ENCODE measurements around the gene ITPRIPL2.

Gene ITPRIPL2

GRCh38 chr16:19133600-19133999 lies 19.8 kb downstream of the ITPRIPL2 start:
- H3K4me1 ChIP-seq (ENCODE audit: control insufficient read depth, low read depth, low read length), result peaks cover 22% of the 10 kb centered on the region
- H3K27me3 ChIP-seq (ENCODE audit: insufficient read depth, low read length, poor library complexity), result no peaks in the 10 kb centered on the region

GRCh38 chr16:19135201-19135842 lies 21.6 kb downstream of the ITPRIPL2 start:
- Histone ChIP-seq H3K27me3 (ENCODE audit: insufficient read depth, low read length, poor library complexity) (no peaks in the 10 kb centered on the region), H3K4me3 (ENCODE audit: low read length) (no peak overlapping the region), H2BK120ac (ENCODE audit: low read depth, low read length) (no peak overlapping the region), H3K79me2 (ENCODE audit: control insufficient read depth, insufficient read depth, low read length) (no peaks in the 10 kb centered on the region), H3K4me2 (ENCODE audit: low read length) (no peak overlapping the region), H2BK5ac (ENCODE audit: low read length) (no peak overlapping the region), H3K18ac (ENCODE audit: low read length) (peak overlapping the region; percentile 16), H3K27ac (ENCODE audit: low read depth, low read length) (peak overlapping the region; percentile 25), H3K23ac (ENCODE audit: low read length) (no peak overlapping the region), H3K36me3 (ENCODE audit: control insufficient read depth, insufficient read depth, low read length) (no peaks in the 10 kb centered on the region), H3K4ac (ENCODE audit: low read depth, low read length) (peak overlapping the region; percentile 20), H3K56ac (ENCODE audit: low read length) (no peak overlapping the region), H3K4me1 (ENCODE audit: control insufficient read depth, low read depth, low read length) (peaks cover 19% of the 10 kb centered on the region), H3K79me1 (ENCODE audit: low read length) (no peaks in the 10 kb centered on the region), H3K9ac (ENCODE audit: low read length) (no peak overlapping the region), H2AK5ac (ENCODE audit: low read length) (no peak overlapping the region), H4K8ac (ENCODE audit: low read depth, low read length) (no peak overlapping the region), H2BK15ac (replicated peaks; ENCODE audit: low read depth) (no peak overlapping the region), H4K5ac (ENCODE audit: low read length) (no peak overlapping the region)
- peak; percentile 64 for DNase-seq
- WGBS (ENCODE audit: extremely low coverage, insufficient coverage, low lambda C conversion rate), result no CpG with 5 or more reads among the region's 10 CpGs

More at GRCh38 chr16:19133600-19133999, 19.8 kb downstream of the ITPRIPL2 start:
- H3K36me3 ChIP-seq (ENCODE audit: control insufficient read depth, insufficient read depth, low read length), result no peaks in the 10 kb centered on the region
- H3K4me2 ChIP-seq (ENCODE audit: low read length), result no peak overlapping the region
- no peak overlapping the region for H2BK5ac ChIP-seq (ENCODE audit: low read length)
- H4K8ac ChIP-seq (ENCODE audit: low read depth, low read length), result no peak overlapping the region
- H3K79me2 ChIP-seq (ENCODE audit: control insufficient read depth, insufficient read depth, low read length), result no peaks in the 10 kb centered on the region
- no peak overlapping the region for H3K23ac ChIP-seq (ENCODE audit: low read length)
- H3K4me3 ChIP-seq (ENCODE audit: low read length), result no peak overlapping the region
- H3K18ac ChIP-seq (ENCODE audit: low read length), result no peak overlapping the region
- DNase-seq, result no peak
- no peak overlapping the region for H2BK15ac ChIP-seq (replicated peaks; ENCODE audit: low read depth)
- H3K4ac ChIP-seq (ENCODE audit: low read depth, low read length), result no peak overlapping the region
- no peak overlapping the region for H4K5ac ChIP-seq (ENCODE audit: low read length)
- no peaks in the 10 kb centered on the region for H3K79me1 ChIP-seq (ENCODE audit: low read length)
- no peak overlapping the region for H2BK120ac ChIP-seq (ENCODE audit: low read depth, low read length)
- WGBS (ENCODE audit: extremely low coverage, insufficient coverage, low lambda C conversion rate), result no CpG with 5 or more reads among the region's 1 CpG
- no peak overlapping the region for H3K56ac ChIP-seq (ENCODE audit: low read length)
- no peak overlapping the region for H2AK5ac ChIP-seq (ENCODE audit: low read length)
- no peak overlapping the region for H3K27ac ChIP-seq (ENCODE audit: low read depth, low read length)
- no peak overlapping the region for H3K9ac ChIP-seq (ENCODE audit: low read length)

- no peak overlapping the region for H4K8ac ChIP-seq (ENCODE audit: low read depth, low read length)
- H3K4me3 ChIP-seq (ENCODE audit: low read length), result no peak overlapping the region
- H3K36me3 ChIP-seq (ENCODE audit: control insufficient read depth, insufficient read depth, low read length), result no peaks in the 10 kb centered on the region
- no peak overlapping the region for H3K23ac ChIP-seq (ENCODE audit: low read length)
- no peak overlapping the region for H3K27ac ChIP-seq (ENCODE audit: low read depth, low read length)
- no peaks in the 10 kb centered on the region for H3K79me2 ChIP-seq (ENCODE audit: control insufficient read depth, insufficient read depth, low read length)
- no peak overlapping the region for H3K18ac ChIP-seq (ENCODE audit: low read length)
- WGBS (ENCODE audit: extremely low coverage, insufficient coverage, low lambda C conversion rate), result no CpG with 5 or more reads among the region's 7 CpGs
- H3K4ac ChIP-seq (ENCODE audit: low read depth, low read length), result peak overlapping the region; percentile 20
- no peak overlapping the region for H2BK120ac ChIP-seq (ENCODE audit: low read depth, low read length)
- H3K56ac ChIP-seq (ENCODE audit: low read length), result peak overlapping the region; percentile 38
- H3K4me2 ChIP-seq (ENCODE audit: low read length), result no peak overlapping the region
- no peak overlapping the region for H3K9ac ChIP-seq (ENCODE audit: low read length)
- H2BK5ac ChIP-seq (ENCODE audit: low read length), result no peak overlapping the region
- no peak overlapping the region for H4K5ac ChIP-seq (ENCODE audit: low read length)
- H2BK15ac ChIP-seq (replicated peaks; ENCODE audit: low read depth), result no peak overlapping the region
- peak overlapping the region; percentile 62 for H2AK5ac ChIP-seq (ENCODE audit: low read length)
- H3K79me1 ChIP-seq (ENCODE audit: low read length), result no peaks in the 10 kb centered on the region
- peaks cover 14% of the 10 kb centered on the region for H3K4me1 ChIP-seq (ENCODE audit: control insufficient read depth, low read depth, low read length)
- no peaks in the 10 kb centered on the region for H3K27me3 ChIP-seq (ENCODE audit: insufficient read depth, low read length, poor library complexity)
- DNase-seq, result peak; percentile 69
These were observed 22.2 kb downstream of the ITPRIPL2 start for GRCh38 chr16:19135896-19136438.

- no peaks in the 10 kb centered on the region for H3K36me3 ChIP-seq (ENCODE audit: control insufficient read depth, insufficient read depth, low read length)
- no peak overlapping the region for H2BK120ac ChIP-seq (ENCODE audit: low read depth, low read length)
- H2BK5ac ChIP-seq (ENCODE audit: low read length), result no peak overlapping the region
- DNase-seq, result no peak
- H3K79me2 ChIP-seq (ENCODE audit: control insufficient read depth, insufficient read depth, low read length), result no peaks in the 10 kb centered on the region
- H2BK15ac ChIP-seq (replicated peaks; ENCODE audit: low read depth), result no peak overlapping the region
- H4K5ac ChIP-seq (ENCODE audit: low read length), result no peak overlapping the region
- H3K4me1 ChIP-seq (ENCODE audit: control insufficient read depth, low read depth, low read length), result peaks cover 8% of the 10 kb centered on the region
- no CpG with 5 or more reads among the region's 10 CpGs for WGBS (ENCODE audit: extremely low coverage, insufficient coverage, low lambda C conversion rate)
- no peak overlapping the region for H4K8ac ChIP-seq (ENCODE audit: low read depth, low read length)
- H3K79me1 ChIP-seq (ENCODE audit: low read length), result no peaks in the 10 kb centered on the region
- no peak overlapping the region for H3K27ac ChIP-seq (ENCODE audit: low read depth, low read length)
- no peak overlapping the region for H3K9ac ChIP-seq (ENCODE audit: low read length)
- no peak overlapping the region for H3K4me3 ChIP-seq (ENCODE audit: low read length)
- no peak overlapping the region for H3K18ac ChIP-seq (ENCODE audit: low read length)
- no peak overlapping the region for H3K23ac ChIP-seq (ENCODE audit: low read length)
- peak overlapping the region; percentile 62 for H2AK5ac ChIP-seq (ENCODE audit: low read length)
- no peak overlapping the region for H3K4ac ChIP-seq (ENCODE audit: low read depth, low read length)
- no peak overlapping the region for H3K4me2 ChIP-seq (ENCODE audit: low read length)
- peak overlapping the region; percentile 38 for H3K56ac ChIP-seq (ENCODE audit: low read length)
- H3K27me3 ChIP-seq (ENCODE audit: insufficient read depth, low read length, poor library complexity), result no peaks in the 10 kb centered on the region
These were observed 22.9 kb downstream of the ITPRIPL2 start for GRCh38 chr16:19136549-19137196.

GRCh38 chr16:19137201-19138128 lies 23.7 kb downstream of the ITPRIPL2 start:
- no peaks in the 10 kb centered on the region for H3K27me3 ChIP-seq (ENCODE audit: insufficient read depth, low read length, poor library complexity)
- no peaks in the 10 kb centered on the region for H3K79me2 ChIP-seq (ENCODE audit: control insufficient read depth, insufficient read depth, low read length)
- H2AK5ac ChIP-seq (ENCODE audit: low read length), result no peak overlapping the region
- H3K4ac ChIP-seq (ENCODE audit: low read depth, low read length), result no peak overlapping the region
- H4K5ac ChIP-seq (ENCODE audit: low read length), result no peak overlapping the region
- no peak for DNase-seq
- no peak overlapping the region for H4K8ac ChIP-seq (ENCODE audit: low read depth, low read length)
- no peak overlapping the region for H3K18ac ChIP-seq (ENCODE audit: low read length)
- no peak overlapping the region for H3K4me2 ChIP-seq (ENCODE audit: low read length)
- no peaks in the 10 kb centered on the region for H3K79me1 ChIP-seq (ENCODE audit: low read length)
- H2BK120ac ChIP-seq (ENCODE audit: low read depth, low read length), result no peak overlapping the region
- no peak overlapping the region for H2BK15ac ChIP-seq (replicated peaks; ENCODE audit: low read depth)
- no peak overlapping the region for H3K23ac ChIP-seq (ENCODE audit: low read length)
- no peaks in the 10 kb centered on the region for H3K36me3 ChIP-seq (ENCODE audit: control insufficient read depth, insufficient read depth, low read length)
- no peak overlapping the region for H3K56ac ChIP-seq (ENCODE audit: low read length)
- H2BK5ac ChIP-seq (ENCODE audit: low read length), result no peak overlapping the region
- no peak overlapping the region for H3K4me3 ChIP-seq (ENCODE audit: low read length)
- no peak overlapping the region for H3K27ac ChIP-seq (ENCODE audit: low read depth, low read length)
- H3K9ac ChIP-seq (ENCODE audit: low read length), result no peak overlapping the region
- WGBS (ENCODE audit: extremely low coverage, insufficient coverage, low lambda C conversion rate), result no CpG with 5 or more reads among the region's 6 CpGs
- peaks cover 6% of the 10 kb centered on the region for H3K4me1 ChIP-seq (ENCODE audit: control insufficient read depth, low read depth, low read length)

Measured in mesendoderm (in vitro differentiated cells).